ENCODE results near the gene CELF2.

- TF ChIP-seq EP300 (conservative IDR thresholded peaks at IDR 0.05; ENCODE audit: poor library complexity, severe bottlenecking) (no peak), CTCF (IDR thresholded peaks at IDR 0.05; ENCODE audit: poor library complexity, severe bottlenecking) (no peak)
Measured at GRCh38 chr10:11256896-11257295, 239.2 kb downstream of the CELF2 start.
